GM21619 (cell line): ENCODE results near the gene CYP4F22.
"Not testable (repeated sequence)": the region's sequence is repeated elsewhere in the genome, so short reads cannot be mapped to it uniquely, and the experiment has no call there.

ENCODE experiments used
- ATAC-seq: cut with Tn5 transposase; IDR thresholded peaks from one replicate; pipeline ENCODE4 v1.9.1; 2021; ENCODE audit not compliant: unreplicated experiment

Gene CYP4F22

DNA sequence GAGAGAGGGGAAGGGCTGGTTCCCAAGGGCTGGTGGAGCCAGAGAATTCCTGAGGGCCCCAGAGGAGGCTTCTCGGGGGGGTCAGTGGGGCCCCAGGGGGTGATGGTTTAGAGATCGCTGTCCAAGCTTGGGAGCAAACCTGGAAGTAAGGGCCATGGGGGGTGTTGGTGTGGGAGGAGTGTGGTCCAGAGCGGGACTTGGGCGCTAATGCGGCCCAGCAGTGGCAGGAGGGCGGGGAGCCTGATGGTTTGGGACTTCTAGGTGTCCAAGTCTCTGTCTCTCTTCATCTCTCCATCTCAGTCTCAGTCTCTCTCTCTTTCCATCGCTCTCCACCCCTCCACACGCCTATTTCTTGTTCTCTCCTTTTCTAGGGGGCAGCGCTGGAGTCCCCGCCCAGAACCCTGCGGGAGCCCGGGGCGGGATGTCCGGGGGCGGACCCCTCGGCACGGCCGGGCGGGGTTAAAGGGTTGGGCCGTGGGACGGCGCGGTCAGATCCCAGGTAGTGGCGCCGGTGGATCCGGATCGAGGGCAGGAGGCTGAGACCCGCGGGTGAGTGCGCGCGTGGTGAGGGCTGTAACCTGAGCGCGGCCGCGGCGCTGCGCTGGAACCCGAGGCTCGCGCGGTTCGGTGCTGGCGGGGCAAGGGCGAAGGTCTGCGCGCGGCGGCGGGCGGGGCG is at the start of gene CYP4F22:
CYP4F22 (plus strand) TSS at position 491 of the 676 bp plus-strand sequence. CDS start 16,812 bp downstream, outside the sequence.
- no peak for ATAC-seq

DNA sequence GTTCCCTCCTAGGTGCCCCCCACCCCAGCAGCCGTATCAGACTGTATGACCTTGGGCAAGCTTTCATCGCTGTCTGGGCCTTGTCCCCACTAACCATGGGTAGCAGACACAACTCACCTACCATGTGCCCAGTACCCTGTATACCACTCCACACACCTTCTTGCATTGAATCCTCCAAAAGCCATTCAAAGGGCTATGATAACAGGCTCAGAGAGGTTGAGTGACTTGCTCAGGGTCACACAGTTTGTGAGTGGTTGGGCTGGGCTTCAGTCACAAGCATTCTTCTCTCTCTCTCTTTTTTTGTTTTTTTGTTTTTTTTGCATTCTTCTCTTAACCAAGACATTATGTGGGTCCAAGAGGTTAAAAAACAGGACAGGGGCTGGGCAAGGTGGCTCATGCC is 46.6 kb upstream of the CYP4F22 start:
- no peak for ATAC-seq

DNA sequence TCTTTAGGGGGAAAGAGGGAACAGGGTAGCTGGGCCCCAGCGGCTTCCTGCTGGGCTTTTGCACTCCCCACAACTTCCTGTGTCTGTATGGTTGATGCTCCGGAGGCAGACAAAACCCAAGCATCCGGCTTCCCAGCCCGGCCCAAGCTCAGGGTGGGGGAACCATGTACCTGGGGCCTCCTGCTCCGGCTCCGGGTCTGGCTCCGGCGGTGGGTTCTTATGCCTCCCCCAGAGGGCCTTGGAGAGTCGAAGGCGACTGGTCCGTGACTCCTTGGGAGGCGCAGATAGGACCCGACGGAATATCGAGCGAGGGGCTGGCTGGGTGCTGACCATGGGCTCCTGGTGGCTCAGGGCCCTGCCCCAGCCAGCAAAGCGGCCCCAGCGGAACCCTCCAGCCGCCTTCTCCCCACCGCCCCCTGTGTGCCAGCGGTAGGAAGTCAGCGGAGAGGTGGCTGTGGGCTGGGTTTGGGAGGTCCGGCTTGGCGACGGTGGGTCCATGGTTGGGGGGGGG is 44.4 kb upstream of the CYP4F22 start:
- peak; percentile 41 for ATAC-seq

DNA sequence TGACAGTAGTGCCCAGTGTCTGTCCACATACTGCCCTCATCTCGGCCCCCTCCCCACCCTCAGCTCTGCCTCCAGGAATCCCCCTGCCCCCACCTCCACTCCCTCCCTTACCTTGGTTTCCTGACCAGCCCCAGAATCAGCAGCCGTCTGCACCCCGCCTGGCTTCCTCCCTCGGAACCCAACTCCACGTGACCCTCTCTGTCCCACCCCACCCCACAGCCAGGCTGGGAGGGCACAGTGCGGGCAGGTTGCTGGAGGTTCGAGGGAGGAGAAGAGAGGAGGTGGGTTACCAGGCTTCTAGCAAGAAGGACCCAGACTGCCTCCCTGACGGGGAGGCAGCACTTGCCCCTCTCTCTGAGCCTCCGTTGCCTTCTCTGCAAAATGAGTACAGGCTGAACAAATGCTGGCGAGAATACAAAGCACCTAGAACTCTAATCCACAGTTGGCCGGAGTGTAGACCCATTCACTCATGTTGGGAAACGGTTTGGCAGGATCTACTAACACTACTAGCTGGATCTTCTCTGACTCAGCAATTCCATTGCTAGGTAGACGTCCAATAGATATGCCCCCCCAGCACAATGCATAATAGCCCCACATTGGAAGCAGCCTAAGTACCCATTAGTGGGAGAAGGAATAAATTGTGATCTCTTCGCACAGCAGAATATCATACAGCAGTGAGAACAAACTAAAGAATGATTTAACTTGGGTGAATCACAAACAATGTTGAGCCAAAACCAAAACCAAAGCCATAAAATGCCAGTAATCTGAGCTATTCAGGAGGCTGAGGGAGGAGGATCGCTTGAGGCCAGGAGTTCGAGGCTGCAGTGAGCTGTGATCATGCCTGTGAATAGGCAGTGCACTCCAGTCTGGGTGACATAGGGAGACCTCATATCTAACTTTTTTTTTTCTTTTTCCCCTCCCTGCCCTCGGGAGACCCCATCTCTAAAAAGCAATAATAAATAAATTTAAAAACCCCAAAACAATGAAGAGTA is 43.6 kb upstream of the CYP4F22 start, which contains the start of gene RASAL3:
RASAL3 (minus strand) TSS at position 151 of the 992 bp plus-strand sequence. CDS start 186 bp downstream, outside the sequence.
- peak; percentile 36 for ATAC-seq

DNA sequence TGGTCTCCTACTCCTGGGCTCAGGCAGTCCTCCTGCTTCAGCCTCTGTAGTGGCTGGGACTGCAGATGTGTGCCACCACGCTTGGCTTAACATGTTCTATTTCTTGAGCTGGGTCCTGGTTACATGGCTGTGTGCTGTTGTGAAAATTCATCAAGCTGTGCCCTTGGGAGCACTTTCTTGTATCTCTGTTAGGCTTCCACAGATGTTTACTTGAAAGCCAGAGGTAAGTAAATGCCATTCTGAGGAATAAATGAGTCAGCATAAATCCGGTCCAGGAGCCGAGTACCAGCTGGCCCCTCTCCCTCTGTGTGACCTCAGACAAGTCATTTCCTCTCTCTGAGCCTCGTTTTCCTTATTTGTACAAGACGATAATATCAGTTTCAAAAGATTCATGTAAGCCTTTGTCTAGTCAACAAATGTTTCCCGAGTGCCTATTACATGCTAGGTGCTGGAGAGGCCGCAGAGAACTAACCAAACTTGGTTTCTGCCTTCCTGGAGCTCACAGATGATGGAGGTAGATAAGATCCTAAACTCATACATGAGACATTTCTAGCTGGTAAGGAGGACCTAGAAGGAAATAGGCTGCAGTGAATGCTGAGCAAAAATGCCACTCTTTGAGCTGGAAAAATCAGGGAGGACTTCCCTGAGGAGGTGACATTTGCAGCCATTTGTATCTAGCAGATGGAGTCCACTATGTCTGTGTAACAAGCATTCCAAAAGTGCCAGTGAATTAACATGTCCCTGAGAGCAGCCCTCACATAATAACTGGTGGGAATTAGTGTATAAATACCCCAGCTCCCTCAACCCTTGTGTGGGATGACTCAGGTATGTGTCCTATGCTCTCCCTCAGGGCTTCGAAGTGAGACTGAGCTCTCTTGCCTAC is 41.2 kb upstream of the CYP4F22 start:
- peak; percentile 48 for ATAC-seq

DNA sequence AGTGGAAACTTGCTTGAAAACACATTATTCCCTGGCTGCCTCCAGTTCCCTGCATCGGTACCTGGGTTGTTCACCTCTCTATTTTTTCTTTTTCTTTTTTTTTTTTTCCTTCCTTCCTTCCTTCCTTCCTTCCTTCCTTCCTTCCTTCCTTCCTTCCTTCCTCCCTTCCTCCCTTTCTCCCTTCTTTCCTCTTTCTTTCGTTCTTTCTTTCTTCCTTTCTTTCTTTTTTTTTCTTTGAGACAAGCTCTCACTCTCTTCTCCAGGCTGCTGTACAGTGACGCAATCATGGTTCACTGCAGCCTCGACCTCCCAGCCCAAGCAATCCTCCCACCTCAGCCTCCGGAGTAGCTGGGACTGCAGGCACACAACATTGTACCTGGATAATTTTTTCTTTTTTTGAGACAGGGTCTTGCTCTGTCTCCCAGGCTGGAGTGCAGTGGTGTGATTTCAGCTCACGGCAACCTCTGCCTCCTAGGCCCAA is 40.6 kb upstream of the CYP4F22 start:
- ATAC-seq = no peak

DNA sequence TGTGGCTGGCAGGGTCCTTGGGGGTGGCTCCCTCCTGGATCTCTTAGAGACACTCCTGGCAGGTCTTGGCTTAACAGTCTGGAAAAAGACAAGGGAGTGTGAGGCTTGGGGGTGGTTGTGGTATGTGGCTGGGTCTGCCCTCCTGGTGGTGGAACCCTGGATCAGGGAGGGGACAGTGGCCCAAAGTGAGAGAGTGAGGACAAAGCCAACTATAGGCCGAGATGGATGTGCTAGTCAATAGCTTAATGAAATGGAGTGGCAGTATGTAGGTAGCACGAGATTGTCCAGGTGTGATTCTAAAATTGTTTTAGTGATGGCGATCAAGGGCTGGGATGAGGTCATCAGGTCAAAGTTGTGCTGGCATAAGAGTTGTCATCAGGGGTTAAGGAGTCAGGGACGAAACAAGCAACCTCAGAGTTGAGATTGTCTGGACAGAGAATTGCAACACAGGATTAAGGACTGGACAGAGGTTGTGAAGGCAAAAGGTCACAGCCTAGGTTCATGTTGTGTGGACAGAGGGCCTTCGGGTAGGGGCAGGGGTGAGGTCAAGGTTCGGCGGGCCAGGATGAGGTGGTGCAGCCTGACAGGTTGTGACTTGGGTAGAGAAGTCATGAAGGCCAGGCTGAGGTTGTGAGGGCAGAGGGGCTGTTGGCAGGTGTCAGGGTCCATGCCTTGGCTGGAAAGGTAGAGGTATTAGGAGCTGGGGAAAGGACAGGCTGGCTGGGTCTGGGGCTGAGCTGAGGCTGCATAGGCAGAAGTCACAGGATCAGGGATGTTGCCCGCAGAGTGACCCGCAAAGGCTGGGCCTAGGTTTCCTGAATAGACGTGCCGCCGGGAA is 39.4 kb upstream of the CYP4F22 start:
- ATAC-seq = no peak

DNA sequence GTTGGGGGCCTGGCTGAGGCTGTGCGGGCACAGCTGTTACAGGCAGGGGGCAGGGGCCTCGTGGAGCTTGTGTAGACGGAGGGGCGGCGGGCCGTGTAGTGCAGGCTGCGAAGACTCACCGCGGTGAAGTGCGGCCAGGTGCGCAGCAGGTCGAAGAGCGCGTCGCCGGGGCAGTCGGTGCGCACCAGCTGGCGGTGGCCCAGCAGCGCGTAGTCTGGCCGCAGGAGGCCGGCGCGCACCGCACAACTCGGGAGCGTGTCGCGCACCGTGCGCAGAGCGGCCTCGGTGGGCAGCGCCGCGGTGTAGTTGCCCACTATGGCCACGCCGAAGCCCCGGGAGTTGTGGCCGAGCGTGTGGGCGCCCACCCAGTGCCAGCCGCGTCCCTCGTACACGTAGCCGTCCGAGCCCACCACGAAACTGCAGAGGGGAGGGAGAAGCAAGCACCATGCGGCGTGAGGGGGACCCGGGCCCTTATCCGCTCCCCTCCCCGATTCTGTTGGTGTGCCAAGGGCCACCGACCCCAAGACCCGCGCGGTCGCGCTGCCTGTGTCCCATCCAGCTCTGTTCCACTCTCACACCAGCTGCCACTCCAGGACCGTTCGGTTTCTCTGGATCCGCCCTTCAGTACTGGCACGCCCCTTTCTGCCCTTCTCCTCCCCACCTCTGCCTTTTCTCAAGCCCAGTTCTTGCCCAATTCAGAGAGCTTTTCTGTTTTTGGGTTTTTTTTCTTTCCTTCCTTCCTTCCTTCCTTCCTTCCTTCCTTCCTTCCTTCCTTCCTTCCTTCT is 38.6 kb upstream of the CYP4F22 start:
- no peak for ATAC-seq

DNA sequence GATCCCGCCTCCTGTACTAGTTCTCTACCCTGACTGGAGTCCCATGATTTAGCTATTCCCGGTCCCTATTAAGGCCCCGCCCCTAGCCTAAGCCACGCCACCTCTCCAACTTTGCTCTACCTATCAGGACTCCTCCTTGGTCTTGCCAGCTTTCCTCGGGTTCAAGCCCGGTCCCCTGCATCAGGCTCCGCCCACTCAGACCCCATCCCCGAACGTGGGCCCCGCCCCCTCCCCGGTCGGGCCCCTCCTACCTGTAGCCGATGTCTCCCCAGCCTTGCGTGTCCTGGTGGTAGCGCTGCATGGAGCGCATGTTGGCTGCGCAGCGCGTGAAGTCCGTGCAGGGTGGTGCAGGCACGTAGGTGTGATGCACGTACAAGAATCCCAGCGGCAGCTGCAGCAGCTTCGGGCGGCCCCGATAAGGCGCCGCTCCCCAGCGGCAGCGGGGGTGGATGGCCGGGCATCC is 36.7 kb upstream of the CYP4F22 start:
- ATAC-seq = no peak

DNA sequence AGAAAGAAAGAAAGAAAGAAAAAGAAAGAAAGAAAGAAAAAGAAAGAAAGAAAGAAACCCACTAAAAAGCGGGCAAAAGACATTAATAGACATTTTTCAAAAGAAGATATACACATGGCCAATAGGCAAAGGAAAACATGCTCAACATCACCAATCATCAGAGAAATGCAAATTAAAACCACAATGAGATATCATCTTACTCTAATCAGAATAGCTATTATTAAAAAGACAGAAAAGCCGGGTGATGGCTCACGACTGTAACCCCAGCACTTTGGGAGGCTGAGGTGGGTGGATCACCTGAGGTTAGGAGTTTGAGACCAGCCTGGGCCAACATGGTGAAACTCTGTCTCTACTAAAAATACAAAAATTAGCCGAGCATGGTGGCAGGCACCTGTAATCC is 34.5 kb upstream of the CYP4F22 start:
- not testable (repeated sequence) for ATAC-seq

DNA sequence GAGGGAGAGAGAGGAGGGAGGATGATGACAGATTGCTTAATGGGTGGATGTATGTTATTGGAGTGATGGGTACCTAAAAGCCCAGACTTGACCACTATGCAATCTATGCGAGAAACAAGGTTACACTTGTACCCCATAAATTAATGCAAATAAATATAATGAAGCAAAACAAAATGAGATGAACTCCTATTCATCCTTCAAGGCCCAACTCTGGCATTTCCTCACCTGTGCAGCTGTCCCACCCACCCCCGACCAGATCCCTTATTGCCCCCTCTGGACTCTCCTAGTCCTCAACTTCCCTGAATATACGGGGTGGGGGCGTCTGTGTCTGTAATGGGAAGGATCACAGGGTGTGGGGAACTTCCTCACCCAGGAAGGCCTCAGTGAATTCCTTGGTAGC is 33.2 kb upstream of the CYP4F22 start:
- ATAC-seq = no peak

DNA sequence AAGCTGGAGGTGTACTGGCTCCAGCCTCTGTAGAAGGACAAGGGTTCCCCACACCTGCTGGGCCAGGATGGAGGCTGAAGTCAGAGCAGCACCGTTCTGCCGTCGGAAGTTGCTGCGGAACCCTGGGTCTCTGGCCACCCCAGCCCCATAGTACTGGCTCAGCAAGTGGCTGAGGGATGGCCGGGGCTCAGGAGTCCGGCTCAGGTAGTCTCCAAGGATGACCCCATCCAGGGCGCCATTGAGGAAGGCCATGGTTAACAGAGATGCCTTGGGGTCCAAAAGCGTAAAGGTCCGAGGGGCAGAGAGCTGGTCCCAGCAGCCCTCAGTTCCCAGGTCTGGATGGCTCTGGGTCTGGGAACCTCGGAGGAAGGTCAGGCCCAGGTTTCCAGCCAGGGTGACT is 32.7 kb upstream of the CYP4F22 start:
- no peak for ATAC-seq

DNA sequence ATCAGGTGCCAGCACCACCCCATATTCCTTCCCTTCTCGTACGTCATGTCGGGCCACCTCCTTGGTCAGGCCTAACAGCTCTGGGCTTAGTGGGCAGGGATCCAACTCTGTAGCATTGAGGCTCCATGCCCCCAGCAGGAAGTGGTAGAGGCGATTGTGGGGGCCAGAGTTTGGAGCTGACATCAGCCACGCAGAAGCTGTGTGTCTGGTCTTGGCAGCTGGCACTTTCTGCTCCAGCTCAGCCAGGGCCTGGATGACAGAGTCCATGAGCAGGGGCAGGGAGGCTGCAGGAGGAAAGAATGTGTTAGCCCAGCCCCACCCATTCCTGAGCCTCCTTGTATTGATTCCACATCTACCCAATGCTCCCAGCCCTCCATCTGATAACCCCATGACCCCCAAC is 32.0 kb upstream of the CYP4F22 start:
- no peak for ATAC-seq

DNA sequence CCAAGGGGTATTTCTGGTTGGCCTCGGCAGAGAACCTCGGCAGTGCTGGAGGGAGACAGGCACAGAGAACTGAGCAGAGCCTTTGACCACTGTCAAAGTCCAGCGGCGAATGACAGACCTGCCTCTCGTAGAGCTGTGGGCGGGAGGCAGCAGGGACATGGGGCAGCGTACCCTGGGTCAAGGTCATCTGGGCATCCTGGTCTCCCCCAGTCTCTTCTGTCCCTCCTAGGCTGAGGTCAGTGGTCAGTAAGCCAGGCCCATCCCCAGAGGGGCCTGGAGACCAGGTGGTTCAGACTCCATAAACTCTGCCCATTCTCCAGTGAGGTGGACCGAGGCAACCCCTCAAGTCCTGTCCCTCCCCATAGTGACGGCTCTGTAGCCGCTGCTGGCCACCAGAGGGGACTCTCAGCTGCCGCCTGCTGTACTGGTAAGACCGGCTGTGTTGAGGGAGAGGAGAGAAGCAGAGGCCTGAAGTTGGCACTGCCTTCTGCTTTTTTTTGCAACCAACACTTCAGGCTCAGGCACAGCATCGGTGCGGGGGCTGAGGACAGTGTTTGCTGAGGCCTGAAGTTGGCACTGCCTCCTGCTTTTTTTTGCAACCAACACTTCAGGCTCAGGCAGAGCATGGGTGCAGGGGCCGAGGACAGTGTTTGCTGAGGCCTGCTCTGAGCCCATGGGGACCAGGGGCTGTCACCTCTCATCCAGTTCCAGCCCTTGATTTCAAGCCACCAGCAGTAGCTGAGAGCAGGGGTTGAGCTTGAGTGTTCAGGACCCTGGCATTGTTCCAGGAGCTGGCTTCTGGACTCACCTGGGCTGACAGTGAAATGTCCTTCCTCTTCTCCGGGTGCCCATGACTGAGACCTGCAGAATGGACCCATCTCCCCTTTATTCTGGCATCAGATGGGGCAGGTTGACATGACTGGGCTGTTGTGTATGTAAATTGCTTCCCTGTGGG is 28.7 kb upstream of the CYP4F22 start, which contains the start of gene PGLYRP2:
PGLYRP2 (minus strand) TSS at position 111 of the 955 bp plus-strand sequence. CDS start 130 bp downstream, outside the sequence.
- no peak for ATAC-seq

DNA sequence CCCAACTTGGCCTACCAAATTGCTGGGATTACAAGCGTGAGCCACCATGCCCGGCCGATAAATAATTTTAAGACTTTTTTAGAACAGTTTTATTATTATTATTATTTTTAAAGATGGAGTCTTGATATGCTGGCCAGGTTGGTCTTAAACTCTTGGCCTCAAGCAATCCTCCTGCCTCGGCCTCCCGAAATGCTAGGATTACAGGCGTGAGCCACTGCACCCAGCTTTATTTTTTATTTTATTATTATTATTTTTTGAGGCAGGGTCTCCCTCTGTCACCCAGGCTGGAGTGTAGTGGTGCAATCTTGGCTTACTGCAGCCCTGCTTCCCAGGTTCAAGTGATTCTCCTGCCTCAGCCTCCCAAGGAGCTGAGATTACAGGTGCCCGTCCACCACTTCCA is 27.3 kb upstream of the CYP4F22 start:
- ATAC-seq = not testable (repeated sequence)

DNA sequence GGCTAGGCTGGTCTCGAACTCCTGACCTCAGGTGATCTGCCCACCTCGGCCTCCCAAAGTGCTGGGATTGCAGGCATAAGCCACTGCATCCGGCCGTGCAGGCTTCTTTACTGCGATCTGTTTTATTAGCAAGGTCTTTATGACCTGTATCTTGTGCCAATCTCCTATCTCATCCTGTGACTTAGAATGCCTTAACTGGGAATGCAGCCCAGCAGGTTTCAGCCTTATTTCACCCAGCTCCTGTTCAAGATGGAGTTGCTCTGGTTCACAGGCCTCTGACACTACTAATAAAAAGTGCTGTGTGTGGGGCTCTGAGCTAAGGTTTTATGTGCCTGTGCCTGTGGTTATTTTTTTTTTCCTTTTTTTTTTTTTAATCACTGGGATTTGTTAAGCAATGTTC is 22.6 kb upstream of the CYP4F22 start:
- not testable (repeated sequence) for ATAC-seq

DNA sequence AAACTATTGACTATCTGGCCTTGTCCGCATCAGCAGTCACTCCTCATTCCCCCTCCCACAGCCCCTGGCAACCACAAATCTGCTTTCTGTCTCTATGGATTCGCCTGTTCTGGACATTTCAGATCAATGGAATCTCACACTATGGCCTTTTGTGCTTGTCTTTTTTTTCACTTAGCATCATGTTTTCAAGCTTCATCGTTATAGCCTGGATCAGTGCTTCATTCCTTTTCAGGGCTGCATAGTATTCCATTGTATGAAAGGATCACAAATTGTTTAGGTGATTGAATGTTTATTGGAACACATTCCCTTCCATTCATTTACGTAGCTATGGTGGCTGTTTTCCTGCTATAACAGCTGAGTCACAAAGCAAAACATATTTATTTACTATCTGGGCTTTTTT is 21.3 kb upstream of the CYP4F22 start:
- no peak for ATAC-seq
